GM18951 (cell line): ENCODE results near the gene ZBED1.

Source experiments
- POLR2A ChIP-seq: IDR thresholded peaks from 4 replicates; pipeline ENCODE4 v1.6.1; 2011; ENCODE audit warnings: mild to moderate bottlenecking; ENCODE audit not compliant: insufficient read length, insufficient read depth; ENCODE audit errors: extremely low read depth
- in situ Hi-C: fragments of 300-500 bp; cut with MboI; formaldehyde crosslinking; loops from one replicate; pipeline ENCODE4 v1.12.0; 2022; ENCODE audit warnings: low sequenced_read_pairs, mixed read lengths, inconsistent platforms; ENCODE audit not compliant: unreplicated experiment

Gene ZBED1

GRCh38 chrX:2451501-2452316 is 49.1 kb downstream of the ZBED1 start:
- no peak for TF ChIP-seq POLR2A
- in situ Hi-C loops = no loop called here

- TF ChIP-seq POLR2A = no peak
- in situ Hi-C loops = no loop called here
Observed at GRCh38 chrX:2450681-2451080, 50.1 kb downstream of the ZBED1 start.

GRCh38 chrX:2449135-2449886 is 51.5 kb downstream of the ZBED1 start:
- in situ Hi-C loops = no loop called here
- TF ChIP-seq POLR2A = no peak

- TF ChIP-seq POLR2A = no peak
- in situ Hi-C loops = no loop called here
Observed at GRCh38 chrX:2447484-2447883, 53.3 kb downstream of the ZBED1 start.

GRCh38 chrX:2446815-2447214 is 54.0 kb downstream of the ZBED1 start:
- in situ Hi-C loops = no loop called here
- no peak for TF ChIP-seq POLR2A

GRCh38 chrX:2445662-2446623 is 54.8 kb downstream of the ZBED1 start:
- in situ Hi-C loops = no loop called here
- no peak for TF ChIP-seq POLR2A

- in situ Hi-C loops = no loop called here
Observed at GRCh38 chrX:2442694-2443093, 58.1 kb downstream of the ZBED1 start.

GRCh38 chrX:2441466-2441865 is 59.3 kb downstream of the ZBED1 start:
- in situ Hi-C loops = no loop called here
- TF ChIP-seq POLR2A = no peak

More at GRCh38 chrX:2442694-2443093, 58.1 kb downstream of the ZBED1 start:
- TF ChIP-seq POLR2A = no peak

GRCh38 chrX:2439613-2440012 is 61.2 kb downstream of the ZBED1 start:
- no peak for TF ChIP-seq POLR2A
- in situ Hi-C loops = no loop called here
